D721Med (cell line): ENCODE measurements around the gene BARX1.

ENCODE experiments used
- DNase-seq: peaks from one replicate; pipeline ENCODE4 v3.0.0; 2011; ENCODE audit warnings: low spot score; ENCODE audit not compliant: insufficient read length
- FAIRE-seq: peaks from 2 replicates; lab custom pipeline; 2011; peaks lifted over from hg19 to GRCh38; lab: Jason Lieb, UNC
- TF ChIP-seq, protein P1 (sequence below): IDR thresholded peaks from 2 replicates; pipeline ENCODE4 v1.5.1; 2012; ENCODE audit warnings: mild to moderate bottlenecking, control low read depth; ENCODE audit not compliant: insufficient read depth; ENCODE audit errors: missing control alignments

The BARX1 gene

DNA sequence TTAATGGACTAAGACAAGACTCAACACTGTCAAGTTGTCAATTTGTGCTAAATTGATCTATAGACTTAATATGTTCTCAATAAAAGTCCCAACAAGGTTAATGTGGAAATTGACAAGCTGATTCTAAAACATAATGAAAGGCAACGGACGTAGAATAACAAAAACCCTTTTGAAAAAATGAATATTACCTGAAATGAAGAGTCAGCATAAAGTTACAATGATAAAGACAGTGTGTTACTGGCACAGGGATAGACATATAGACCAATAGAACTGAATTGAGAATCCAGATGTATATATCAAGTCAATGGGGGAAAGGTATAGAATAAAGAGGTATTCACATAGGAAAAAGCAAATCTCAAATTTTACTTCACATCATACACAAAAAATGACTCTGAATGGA, 37.7 kb upstream of the BARX1 start:
- FAIRE-seq, result no peak
- TF ChIP-seq, protein P1, sequence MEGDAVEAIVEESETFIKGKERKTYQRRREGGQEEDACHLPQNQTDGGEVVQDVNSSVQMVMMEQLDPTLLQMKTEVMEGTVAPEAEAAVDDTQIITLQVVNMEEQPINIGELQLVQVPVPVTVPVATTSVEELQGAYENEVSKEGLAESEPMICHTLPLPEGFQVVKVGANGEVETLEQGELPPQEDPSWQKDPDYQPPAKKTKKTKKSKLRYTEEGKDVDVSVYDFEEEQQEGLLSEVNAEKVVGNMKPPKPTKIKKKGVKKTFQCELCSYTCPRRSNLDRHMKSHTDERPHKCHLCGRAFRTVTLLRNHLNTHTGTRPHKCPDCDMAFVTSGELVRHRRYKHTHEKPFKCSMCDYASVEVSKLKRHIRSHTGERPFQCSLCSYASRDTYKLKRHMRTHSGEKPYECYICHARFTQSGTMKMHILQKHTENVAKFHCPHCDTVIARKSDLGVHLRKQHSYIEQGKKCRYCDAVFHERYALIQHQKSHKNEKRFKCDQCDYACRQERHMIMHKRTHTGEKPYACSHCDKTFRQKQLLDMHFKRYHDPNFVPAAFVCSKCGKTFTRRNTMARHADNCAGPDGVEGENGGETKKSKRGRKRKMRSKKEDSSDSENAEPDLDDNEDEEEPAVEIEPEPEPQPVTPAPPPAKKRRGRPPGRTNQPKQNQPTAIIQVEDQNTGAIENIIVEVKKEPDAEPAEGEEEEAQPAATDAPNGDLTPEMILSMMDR, result no peak
- DNase-seq, result no peak

DNA sequence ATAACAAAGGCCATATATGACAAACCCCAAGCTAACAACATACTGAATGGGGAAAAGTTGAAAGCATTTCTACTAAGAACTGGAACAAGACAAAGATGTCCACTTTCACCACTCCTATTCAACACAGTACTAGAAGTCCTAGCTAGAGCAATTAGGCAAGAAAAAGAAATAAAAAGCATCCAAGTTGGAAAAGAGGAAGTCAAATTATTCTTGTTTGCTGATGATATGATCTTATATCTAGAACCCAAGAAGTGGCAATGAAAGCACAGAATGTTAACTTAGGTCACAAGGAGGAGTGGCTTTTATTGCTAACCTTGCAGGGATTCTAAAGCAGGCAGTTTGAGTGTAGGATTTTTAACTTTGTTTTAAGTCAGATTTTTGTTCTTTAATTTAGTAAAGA, 35.3 kb upstream of the BARX1 start:
- TF ChIP-seq, protein P1, result no peak
- FAIRE-seq, result no peak
- DNase-seq, result no peak

DNA sequence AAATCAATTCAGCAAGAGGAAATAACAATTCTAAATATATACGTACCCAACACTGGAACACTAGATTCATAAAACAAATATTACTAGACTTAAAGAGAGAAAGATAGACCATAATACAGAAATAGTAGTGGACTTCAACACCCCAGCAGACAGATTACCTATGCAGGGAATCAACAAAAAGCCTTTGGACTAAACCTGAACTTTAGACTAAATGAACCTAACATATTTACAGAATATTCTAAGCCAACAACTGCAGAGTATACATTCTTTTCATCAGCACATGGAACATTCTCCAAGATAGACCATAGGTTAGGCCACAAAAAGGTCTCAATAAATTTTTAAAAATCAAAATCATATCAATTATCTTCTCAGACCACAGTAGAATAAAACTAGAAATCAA, 32.9 kb upstream of the BARX1 start:
- no peak for DNase-seq
- FAIRE-seq, result no peak
- TF ChIP-seq, protein P1, result no peak

DNA sequence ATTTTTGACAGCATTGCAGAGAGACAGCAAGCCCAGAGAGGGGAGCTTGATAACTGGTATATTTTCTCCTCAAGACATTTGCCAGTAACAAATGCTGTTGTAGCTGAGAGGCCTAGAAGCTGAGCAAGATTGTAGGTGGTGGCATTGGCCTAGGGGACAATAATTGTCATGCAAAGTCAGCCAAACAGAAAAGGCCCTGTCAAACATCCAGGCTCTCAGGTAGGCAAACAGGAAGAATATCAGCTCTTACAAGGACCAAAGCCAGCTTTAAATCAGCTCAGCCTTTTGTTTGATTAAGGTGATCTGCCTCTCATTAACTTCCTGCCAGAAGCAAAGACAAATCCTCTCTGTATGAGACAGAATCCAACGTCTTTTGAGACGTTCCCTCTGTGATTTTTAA, 29.7 kb upstream of the BARX1 start:
- no peak for DNase-seq
- TF ChIP-seq, protein P1, result no peak
- FAIRE-seq, result no peak

DNA sequence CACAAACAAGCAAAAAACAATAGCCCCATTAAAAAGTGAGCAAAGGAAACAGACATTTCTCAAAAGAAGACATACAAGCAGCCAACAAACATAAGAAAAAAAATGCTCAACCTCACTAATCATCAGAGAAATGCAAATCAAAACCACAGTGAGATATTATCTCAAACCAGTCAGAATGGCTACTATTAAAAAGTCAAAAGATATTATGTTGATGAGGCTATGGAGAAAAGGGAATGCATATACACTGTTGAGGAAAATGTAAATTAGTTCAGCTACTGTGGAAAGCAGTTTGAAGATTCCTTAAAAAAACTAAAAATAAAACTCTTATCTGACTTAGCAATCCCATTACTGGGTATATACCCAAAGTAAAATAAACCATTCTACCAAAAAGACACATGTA, 28.7 kb upstream of the BARX1 start:
- FAIRE-seq (no peak), DNase-seq (no peak)
- TF ChIP-seq, protein P1, result no peak

DNA sequence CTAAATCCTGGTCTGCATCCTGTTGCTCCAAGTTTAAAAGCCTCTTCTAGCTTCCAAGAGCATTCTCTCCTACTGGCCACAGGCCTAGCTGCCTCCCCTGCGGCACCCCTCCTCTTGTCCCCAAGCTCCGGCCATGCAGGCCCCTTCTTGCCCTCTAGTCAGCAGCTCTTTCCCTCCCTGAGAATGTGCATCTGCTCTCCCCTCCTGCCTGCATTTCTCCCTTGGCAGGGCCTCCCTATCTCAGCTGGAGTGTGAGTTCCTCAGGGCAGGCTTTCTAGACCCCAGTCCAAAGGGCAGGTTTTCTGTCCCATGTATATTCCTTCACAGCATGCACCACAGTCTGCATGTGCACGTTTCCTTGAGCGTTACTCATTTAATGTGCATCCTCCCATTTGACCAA, 24.6 kb upstream of the BARX1 start:
- DNase-seq, result no peak
- no peak for FAIRE-seq
- TF ChIP-seq, protein P1, result no peak

DNA sequence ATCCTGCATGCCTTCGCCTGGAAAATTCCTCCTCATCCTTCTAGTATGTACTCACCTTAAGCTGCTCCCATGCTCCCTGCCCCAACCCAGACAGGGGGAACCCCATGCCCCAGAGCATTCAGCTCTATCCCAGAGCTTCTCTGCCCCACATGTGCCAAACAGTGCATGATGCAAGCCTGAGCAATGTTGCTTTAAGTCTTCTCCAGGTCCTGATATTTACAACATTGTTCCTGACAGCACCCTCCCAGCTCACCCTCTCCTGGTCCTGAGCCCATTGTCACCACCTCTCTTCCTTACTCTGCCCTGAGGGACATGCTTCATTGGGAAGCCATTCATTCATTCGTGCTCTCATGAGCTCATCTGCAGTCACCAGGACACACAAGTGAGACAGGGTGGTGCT, 23.4 kb upstream of the BARX1 start:
- TF ChIP-seq, protein P1, result no peak
- DNase-seq, result no peak
- FAIRE-seq, result no peak
